Frontal cortex (tissue), 4 donors: Measurements from ENCODE around the gene FASTKD3. TPM values are rescaled to one million over a fixed set of nuclear protein-coding genes. Genes with fewer than 3 reads are reported as not detected.

ENCODE experiments used
- DNase-seq, 2 donors: peaks; one replicate each; pipeline ENCODE4 v3.0.0; 2012; ENCODE audit warnings: low spot score in 2 of 2
- FAIRE-seq: peaks from 2 replicates; lab custom pipeline; 2012; peaks lifted over from hg19 to GRCh38; lab: Jason Lieb, UNC
- total RNA-seq: library from RNA; depleted of rRNA; stranded (reverse); fragments of >200 nt; gene quantifications from one replicate; pipeline ENCODE4 v1.2.3, GENCODE V29; 2014
- donor health status: control.
- donor health status: control.
- donor health status: control.

Gene FASTKD3
- total RNA-seq, 1 donor from 2014 or later: 18.8 TPM

DNA sequence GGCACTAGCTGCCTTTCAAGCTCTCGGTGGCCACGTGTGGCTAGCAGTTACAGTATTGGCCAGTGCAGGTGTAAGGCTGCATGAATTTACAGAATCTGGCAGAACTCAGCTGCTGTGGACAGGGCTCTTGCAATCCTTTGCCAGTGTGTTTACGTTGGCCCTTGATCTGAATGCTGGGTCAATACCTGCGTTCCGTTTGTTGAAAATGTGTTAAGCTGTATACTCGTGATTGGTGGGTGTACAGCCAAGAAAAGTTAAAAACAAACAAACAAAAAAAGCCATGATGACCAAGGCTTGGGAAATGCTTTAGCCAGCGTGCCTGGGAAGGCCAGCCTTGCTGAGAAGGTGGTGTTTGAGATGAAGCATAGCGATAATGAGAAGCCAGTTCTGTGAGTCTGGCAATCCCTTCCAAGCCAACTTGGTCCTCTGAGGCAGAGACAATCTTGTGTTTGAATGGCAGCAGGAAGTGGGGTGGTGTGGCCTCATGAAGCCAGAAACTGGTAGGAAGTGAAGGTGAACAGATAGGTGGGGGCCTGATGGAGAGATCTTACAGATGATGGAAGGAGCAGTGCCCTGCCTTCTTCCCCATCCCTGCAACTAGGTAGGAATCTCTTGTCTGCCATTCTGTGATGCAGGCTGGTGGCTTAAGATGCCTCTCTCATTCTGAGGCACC is 17.1 kb downstream of the FASTKD3 start:
- no peak for FAIRE-seq

GRCh38 chr5:7851240-7851592 is 17.6 kb downstream of the FASTKD3 start:
- FAIRE-seq: no peak
- DNase-seq: no peak

More for the DNA sequence above, 17.1 kb downstream of the FASTKD3 start:
- no peak for DNase-seq

- peak; percentile 45 to 49 for DNase-seq
Observed at GRCh38 chr5:7850395-7851239, 18.2 kb downstream of the FASTKD3 start, which contains the start of gene CFAP90. CFAP90 (minus strand) TSS chr5:7851133; CDS start chr5:7851021, 112 bp downstream.

GRCh38 chr5:7849681-7850394 is 19.0 kb downstream of the FASTKD3 start:
- no peak for FAIRE-seq

More at GRCh38 chr5:7850395-7851239, 18.2 kb downstream of the FASTKD3 start, which contains the start of gene CFAP90:
- no peak for FAIRE-seq

DNA sequence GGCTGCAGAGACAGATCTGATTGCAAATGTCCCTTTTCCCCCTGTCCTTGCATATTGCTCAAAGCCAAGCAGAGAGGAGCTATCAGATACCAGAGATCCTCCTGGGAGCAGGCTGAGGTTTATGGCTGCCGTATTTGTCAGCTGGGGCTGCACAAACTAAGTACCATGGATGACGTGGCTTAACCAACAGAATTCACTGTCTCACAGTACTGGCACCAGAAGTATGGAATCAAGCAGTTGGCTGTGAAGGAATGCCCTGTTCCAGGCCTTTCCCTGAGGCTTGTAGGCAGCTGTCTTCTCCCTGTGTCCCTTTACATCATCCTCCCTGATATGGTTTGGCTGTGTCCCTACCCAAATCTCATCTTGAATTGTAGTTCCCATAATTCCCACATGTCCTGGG is 20.5 kb downstream of the FASTKD3 start:
- DNase-seq (no peak), FAIRE-seq (no peak)

More at GRCh38 chr5:7849681-7850394, 19.0 kb downstream of the FASTKD3 start:
- peak; percentile 49 to 58 for DNase-seq

GRCh38 chr5:7846327-7846726 is 22.5 kb downstream of the FASTKD3 start:
- FAIRE-seq: no peak
- no peak for DNase-seq

DNA sequence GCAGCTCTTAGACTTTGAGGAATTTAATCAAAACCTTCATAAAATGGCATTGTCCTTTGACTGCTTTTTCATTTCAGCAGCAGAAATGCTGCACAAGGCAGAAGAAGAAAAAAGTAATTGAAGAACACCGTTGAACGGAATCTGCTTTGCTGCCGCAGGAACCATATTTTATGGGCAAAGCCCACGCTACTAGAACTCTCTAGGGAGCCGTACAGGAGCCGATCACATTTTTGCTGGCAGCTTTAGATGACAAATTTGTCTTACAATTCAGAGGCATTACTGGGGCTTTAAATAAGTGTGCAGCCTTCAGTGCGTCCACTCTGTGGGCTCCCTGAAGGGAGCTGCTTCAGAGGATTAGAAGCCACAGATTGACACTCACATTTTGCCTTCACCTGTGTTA is 23.3 kb downstream of the FASTKD3 start:
- DNase-seq (no peak), FAIRE-seq (no peak)

- FAIRE-seq (no peak), DNase-seq (no peak)
Observed at GRCh38 chr5:7844901-7845300, 23.9 kb downstream of the FASTKD3 start.

DNA sequence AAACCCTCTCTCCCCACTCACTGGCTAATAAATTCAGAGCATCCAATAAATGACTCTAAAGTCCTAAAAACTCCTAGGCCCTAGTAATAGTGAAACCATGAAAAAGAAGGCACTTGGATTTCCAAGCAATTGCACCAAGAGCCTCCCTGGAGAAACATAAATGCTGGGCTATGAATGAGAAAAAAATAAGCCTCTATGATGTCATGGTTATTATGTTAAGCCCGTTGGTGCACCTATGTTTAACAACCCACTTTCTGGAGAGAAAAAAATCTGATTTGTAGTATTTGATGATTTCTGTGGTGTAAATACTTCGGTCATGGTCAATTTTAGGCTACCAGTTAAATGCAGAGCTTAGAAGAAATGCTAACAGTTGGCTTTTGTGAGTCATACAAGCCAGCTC is 26.3 kb downstream of the FASTKD3 start:
- FAIRE-seq (no peak), DNase-seq (no peak)

- DNase-seq (no peak), FAIRE-seq (no peak)
Observed at GRCh38 chr5:7837403-7837802, 31.4 kb downstream of the FASTKD3 start.

DNA sequence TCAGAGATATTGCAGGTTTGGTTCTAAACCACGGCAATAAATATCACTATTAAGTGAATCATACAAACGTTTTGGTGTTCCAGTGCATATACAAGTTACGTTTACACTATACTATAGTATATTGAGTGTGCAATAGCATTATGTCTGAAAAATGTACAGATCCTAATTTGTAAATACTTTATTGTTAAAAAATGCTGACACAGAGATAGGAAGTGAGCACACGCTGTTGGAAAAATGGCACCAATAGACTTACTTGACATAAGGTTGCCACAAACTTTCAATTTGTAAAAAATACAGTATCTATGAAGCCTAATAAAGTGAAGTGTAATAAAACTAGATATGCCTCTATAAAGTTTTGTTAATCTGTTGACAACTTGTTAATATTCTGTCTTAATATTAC is 33.8 kb downstream of the FASTKD3 start:
- FAIRE-seq: no peak
- no peak for DNase-seq

GRCh38 chr5:7828269-7828668 is 40.6 kb downstream of the FASTKD3 start:
- FAIRE-seq (no peak), DNase-seq (no peak)

DNA sequence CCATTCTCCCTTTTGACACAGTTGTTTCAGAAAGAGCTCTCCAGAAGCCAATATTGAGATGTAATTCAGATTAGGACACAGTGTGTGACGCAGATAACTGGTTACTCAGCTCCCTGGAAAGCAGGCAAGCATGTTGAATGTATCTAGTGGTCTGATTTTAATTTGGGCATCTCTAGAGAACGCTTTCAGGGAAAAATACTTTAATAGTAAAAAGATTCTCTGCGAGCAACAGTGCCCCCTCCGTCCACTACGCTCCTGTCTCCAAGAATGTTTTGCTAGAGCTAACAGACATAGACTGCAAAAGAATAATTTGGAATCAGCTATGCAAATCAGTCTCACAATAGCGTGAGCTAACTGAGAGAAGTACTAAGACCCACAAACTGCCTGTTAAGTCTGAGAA is 41.2 kb downstream of the FASTKD3 start:
- FAIRE-seq (no peak), DNase-seq (peak in 1 of 2 donors; percentile 36)

DNA sequence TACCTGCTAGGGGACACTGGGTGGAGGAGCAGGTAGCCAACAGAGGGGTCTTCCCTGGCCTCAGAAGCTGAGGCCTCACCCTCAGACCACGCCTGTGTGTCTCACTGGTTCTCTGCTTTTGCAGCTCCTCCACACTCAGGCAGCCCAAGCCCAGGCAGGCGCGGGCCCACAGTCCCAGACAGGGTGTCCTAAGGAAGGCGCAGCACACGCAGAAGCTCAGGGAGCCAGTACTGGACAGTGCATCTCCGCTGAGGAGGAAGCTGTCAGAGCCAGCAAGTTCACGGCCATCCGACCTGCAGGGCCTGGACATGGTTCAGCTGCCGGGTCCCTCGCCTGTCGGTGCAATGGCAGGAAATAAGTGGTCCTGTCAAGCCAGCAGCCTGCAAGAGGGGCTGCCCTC is 43.2 kb downstream of the FASTKD3 start:
- DNase-seq: no peak
- no peak for FAIRE-seq

DNA sequence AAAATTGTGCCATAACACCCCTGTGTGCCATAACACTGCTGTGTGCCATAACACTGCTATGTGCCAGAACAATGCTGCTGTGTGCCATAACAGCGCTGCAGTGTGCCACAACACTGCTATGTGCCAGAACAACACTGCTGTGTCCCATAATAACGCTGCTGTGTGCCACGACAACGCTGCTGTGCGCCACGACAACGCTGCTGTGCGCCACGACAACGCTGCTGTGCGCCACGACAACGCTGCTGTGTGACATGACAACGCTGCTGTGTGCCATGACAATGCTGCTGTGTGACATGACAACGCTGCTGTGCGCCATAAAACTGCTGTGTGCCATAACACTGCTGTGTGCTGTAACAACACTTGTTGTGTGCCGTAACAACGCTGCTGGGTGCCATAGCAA is 43.8 kb downstream of the FASTKD3 start:
- FAIRE-seq: no peak
- DNase-seq: no peak

GRCh38 chr5:7823594-7823993 is 45.2 kb downstream of the FASTKD3 start:
- DNase-seq: no peak
- FAIRE-seq: no peak

DNA sequence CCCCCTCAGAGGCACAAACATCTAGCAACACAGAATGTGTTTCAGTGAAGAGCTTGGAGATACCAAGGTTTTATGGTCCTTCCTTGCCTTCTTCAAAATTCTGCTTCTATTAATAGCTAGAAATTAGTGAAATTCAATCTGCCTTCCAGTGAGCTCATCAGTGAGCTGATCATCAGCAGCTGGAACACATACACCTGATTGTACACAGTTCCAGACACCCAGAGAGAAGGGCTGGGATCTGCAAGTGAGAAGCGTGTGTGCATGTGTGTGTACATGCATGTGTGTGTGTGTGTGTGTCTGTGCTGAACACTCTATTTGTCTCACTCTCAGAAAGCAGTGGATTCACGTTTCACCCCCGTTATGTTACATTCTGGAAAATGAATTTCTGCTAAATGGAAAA is 46.4 kb downstream of the FASTKD3 start:
- FAIRE-seq: no peak
- DNase-seq: no peak

DNA sequence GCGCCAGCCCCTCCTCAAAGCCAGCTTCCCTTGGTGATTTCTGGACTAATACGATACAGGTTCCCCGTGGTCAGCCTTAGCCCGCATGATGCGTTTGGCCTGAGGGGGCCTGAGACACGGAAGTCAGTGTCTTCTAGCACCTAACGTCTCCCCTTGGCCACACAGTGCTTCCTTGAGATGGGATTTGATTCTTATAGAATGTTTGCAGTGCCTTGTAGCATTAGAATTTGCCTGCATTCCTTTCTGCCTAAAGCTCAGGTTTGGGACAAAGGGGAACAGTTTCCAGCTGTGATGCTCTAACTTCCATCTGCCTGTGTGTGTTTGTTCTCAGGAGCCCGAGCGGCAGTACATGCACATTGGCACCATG is 52.3 kb downstream of the FASTKD3 start:
- no peak for FAIRE-seq
- no peak for DNase-seq

GRCh38 chr5:7815892-7816534 is 52.8 kb downstream of the FASTKD3 start:
- DNase-seq: peak; percentile 44 to 68
- FAIRE-seq: no peak

DNA sequence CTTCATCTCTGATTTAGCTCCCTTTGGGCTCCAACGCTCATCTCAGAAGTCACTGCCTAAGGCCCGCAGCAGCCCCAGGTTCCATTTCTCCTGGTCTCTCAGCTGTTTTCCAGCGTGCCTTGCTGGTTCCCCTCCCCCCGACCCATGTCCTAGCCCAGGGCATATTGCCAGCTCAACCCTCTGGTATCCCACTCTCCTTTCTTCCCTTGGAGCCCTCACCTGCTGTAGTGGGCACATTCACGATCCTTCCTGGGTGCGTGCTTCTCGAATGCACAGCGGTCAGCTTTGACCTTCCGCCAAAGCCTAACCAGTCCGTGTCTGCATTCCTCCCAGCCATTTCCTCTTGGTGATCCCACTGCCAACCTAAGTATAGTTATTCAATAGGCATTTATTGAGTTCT is 54.0 kb downstream of the FASTKD3 start:
- no peak for DNase-seq
- no peak for FAIRE-seq
